H1 (cell line): ENCODE data around the gene LAG3. TPM values are rescaled to one million over a fixed set of nuclear protein-coding genes. Genes with fewer than 3 reads are reported as not detected.

Experiments used
- CTCF ChIA-PET: fragments of 300-600 bp; sonication (Branson Sonifier 250); formaldehyde crosslinking; loops from one replicate; lab custom pipeline; 2021; ENCODE audit not compliant: partially characterized antibody; lab: Charles Lee
- POLR2A ChIA-PET: fragments of 300-600 bp; sonication (Branson Sonifier 250); formaldehyde crosslinking; loops from one replicate; lab custom pipeline; 2021; ENCODE audit warnings: inconsistent platforms; ENCODE audit not compliant: partially characterized antibody; lab: Charles Lee
- DNase-seq, 2 experiments: peaks; one replicate each; pipeline versions ENCODE4 v3.0.0 to v3.0.0-alpha.2; 2010 to 2022; ENCODE audit warnings: low spot score in 2 of 2, low read depth in 1 of 2, mixed read lengths in 1 of 2
- FAIRE-seq: peaks from 2 replicates; lab custom pipeline; 2011; peaks lifted over from hg19 to GRCh38; lab: Jason Lieb, UNC
- H2AFZ ChIP-seq: 2 replicates; pipeline ENCODE4 v1.8.1; 2012; ENCODE audit warnings: low read length, inconsistent platforms
- H2AK5ac ChIP-seq: 2 replicates; pipeline ENCODE4 v1.6.1; 2013; ENCODE audit warnings: low read depth, low read length
- H2BK120ac ChIP-seq: replicated peaks from 2 replicates; pipeline ENCODE3; 2013; ENCODE audit warnings: low read depth, low read length, inconsistent platforms
- H2BK12ac ChIP-seq: 2 replicates; pipeline ENCODE4 v1.6.1; 2013; ENCODE audit warnings: low read depth, low read length
- H2BK15ac ChIP-seq: 2 replicates; pipeline ENCODE4 v1.6.1; 2013; ENCODE audit warnings: low read length
- H2BK20ac ChIP-seq: 2 replicates; pipeline ENCODE4 v1.6.1; 2013; ENCODE audit warnings: low read length
- H2BK5ac ChIP-seq: 2 replicates; pipeline ENCODE4 v1.6.1; 2013; ENCODE audit warnings: low read depth, low read length
- H3K14ac ChIP-seq: 2 replicates; pipeline ENCODE4 v1.6.1; 2013; ENCODE audit warnings: inconsistent platforms; ENCODE audit not compliant: insufficient read length
- H3K18ac ChIP-seq: 2 replicates; pipeline ENCODE4 v1.6.1; 2013; ENCODE audit warnings: low read length; ENCODE audit errors: extremely low read depth
- H3K23ac ChIP-seq: 2 replicates; pipeline ENCODE4 v1.6.1; 2013; ENCODE audit warnings: inconsistent platforms; ENCODE audit not compliant: insufficient read length
- H3K23me2 ChIP-seq: 2 replicates; pipeline ENCODE4 v1.6.1; 2013; ENCODE audit warnings: low read depth, low read length
- H3K27ac ChIP-seq: 2 replicates; pipeline ENCODE4 v1.6.1; 2011; ENCODE audit warnings: low read depth, low read length, inconsistent platforms
- H3K27me3 ChIP-seq, 4 experiments: replicated peaks in 1 of 4; 1 replicate in 1 of 4; 2 replicates in 3 of 4; pipeline versions ENCODE4 v1.6.1 to v1.8.1; 2011 to 2013; ENCODE audit warnings: low read length in 3 of 4, mild to moderate bottlenecking in 3 of 4, inconsistent platforms in 2 of 4, mixed read lengths in 2 of 4, moderate library complexity in 1 of 4; ENCODE audit not compliant: control insufficient read depth in 3 of 4, insufficient read depth in 3 of 4; ENCODE audit errors: extremely low read depth in 1 of 4
- H3K36me3 ChIP-seq, 4 experiments: 2 replicates each; pipeline versions ENCODE4 v1.6.1 to v1.8.1; 2011 to 2013; ENCODE audit warnings: mild to moderate bottlenecking in 4 of 4, low read length in 3 of 4, moderate library complexity in 2 of 4, control low read depth in 1 of 4, inconsistent platforms in 1 of 4; ENCODE audit not compliant: insufficient read depth in 4 of 4, control insufficient read depth in 2 of 4
- H3K4ac ChIP-seq: replicated peaks from 2 replicates; pipeline ENCODE3; 2013; ENCODE audit warnings: low read length, low read depth, mixed read lengths, inconsistent platforms; ENCODE audit not compliant: insufficient read length
- H3K4me1 ChIP-seq, 4 experiments: replicated peaks in 1 of 4; 1 replicate in 1 of 4; 2 replicates in 3 of 4; pipeline versions ENCODE4 v1.6.1 to v1.8.1; 2011 to 2013; ENCODE audit warnings: low read length in 3 of 4, inconsistent platforms in 2 of 4, mixed read lengths in 1 of 4; ENCODE audit not compliant: insufficient read depth in 4 of 4, control insufficient read depth in 3 of 4
- H3K4me2 ChIP-seq, 2 experiments: 2 replicates each; pipeline versions ENCODE4 v1.6.1 to v1.8.1; 2011 to 2013; ENCODE audit warnings: low read depth in 2 of 2, low read length in 2 of 2, control low read depth in 1 of 2, inconsistent platforms in 1 of 2, mild to moderate bottlenecking in 1 of 2; ENCODE audit not compliant: insufficient read depth in 1 of 2
- H3K4me3 ChIP-seq, 4 experiments: fragments of 200-600, 300-600 bp in 1 of 4; sonication (generic), shearing (Covaris generic), sonication (Bioruptor Twin) in 1 of 4; 2 replicates each; pipeline versions ENCODE4 v1.5.1 to v1.8.1; 2011 to 2016; ENCODE audit warnings: low read length in 4 of 4, low read depth in 3 of 4, control low read depth in 2 of 4, inconsistent platforms in 2 of 4, mild to moderate bottlenecking in 2 of 4, mixed read lengths in 1 of 4, moderate library complexity in 1 of 4; ENCODE audit not compliant: insufficient read depth in 2 of 4; ENCODE audit errors: extremely low read depth in 1 of 4
- H3K56ac ChIP-seq: replicated peaks from 2 replicates; pipeline ENCODE3; 2013; ENCODE audit warnings: low read depth, mild to moderate bottlenecking, mixed read lengths, low read length, inconsistent platforms; ENCODE audit not compliant: insufficient read length
- H3K79me1 ChIP-seq: 2 replicates; pipeline ENCODE4 v1.6.1; 2013; ENCODE audit warnings: low read depth, low read length, control low read depth
- H3K79me2 ChIP-seq, 2 experiments: 2 replicates each; pipeline versions ENCODE4 v1.6.1 to v1.8.1; 2012 to 2013; ENCODE audit warnings: low read length in 2 of 2, mild to moderate bottlenecking in 2 of 2, inconsistent platforms in 1 of 2; ENCODE audit not compliant: insufficient read depth in 2 of 2, control insufficient read depth in 1 of 2
- H3K9ac ChIP-seq, 4 experiments: replicated peaks in 1 of 4; 1 replicate in 1 of 4; 2 replicates in 3 of 4; pipeline versions ENCODE4 v1.6.1 to v1.8.1; 2011 to 2013; ENCODE audit warnings: low read depth in 3 of 4, low read length in 3 of 4, control low read depth in 2 of 4, mild to moderate bottlenecking in 2 of 4, moderate library complexity in 2 of 4, inconsistent platforms in 1 of 4; ENCODE audit errors: extremely low read depth in 1 of 4
- H3K9me3 ChIP-seq, 2 experiments: 2 replicates each; pipeline versions ENCODE4 v1.6.1 to v1.8.1; 2012 to 2013; ENCODE audit warnings: mild to moderate bottlenecking in 2 of 2, moderate library complexity in 2 of 2, control low read depth in 1 of 2, inconsistent platforms in 1 of 2, low read depth in 1 of 2, low read length in 1 of 2, mixed read lengths in 1 of 2; ENCODE audit not compliant: insufficient read depth in 2 of 2
- H4K20me1 ChIP-seq, 2 experiments: replicated peaks in 1 of 2; 2 replicates each; pipeline versions ENCODE3 to v1.8.1; 2011 to 2013; ENCODE audit warnings: inconsistent platforms in 2 of 2, low read length in 2 of 2, mild to moderate bottlenecking in 1 of 2; ENCODE audit not compliant: insufficient read depth in 2 of 2, control insufficient read depth in 1 of 2
- H4K5ac ChIP-seq: 2 replicates; pipeline ENCODE4 v1.6.1; 2013; ENCODE audit warnings: low read length, low read depth, mixed read lengths, inconsistent platforms; ENCODE audit not compliant: insufficient read length
- H4K8ac ChIP-seq: 2 replicates; pipeline ENCODE4 v1.8.0; 2013; ENCODE audit warnings: mild to moderate bottlenecking, moderate library complexity, low read length, inconsistent platforms; ENCODE audit not compliant: insufficient read depth; ENCODE audit errors: extremely low read depth
- H4K91ac ChIP-seq: replicated peaks from 2 replicates; pipeline ENCODE3; 2013; ENCODE audit warnings: low read length, mixed read lengths, inconsistent platforms; ENCODE audit not compliant: insufficient read length
- SIN3A ChIP-seq, 2 experiments: IDR thresholded peaks in 1 of 2; conservative IDR thresholded peaks in 1 of 2; 2 replicates each; pipeline ENCODE4 v1.6.1; 2011 to 2012; ENCODE audit warnings: low read length in 2 of 2, improper control_type of control experiment in 1 of 2, low read depth in 1 of 2, mild to moderate bottlenecking in 1 of 2
- WGBS, 2 experiments: shearing (Covaris generic) in 1 of 2; methylation state at CpG; one replicate each; pipeline versions ENCODE4 v1.1.6 to v1.1.7; 2013 to 2015; ENCODE audit warnings: low lambda C conversion rate in 2 of 2, mixed read lengths in 2 of 2, inconsistent platforms in 1 of 2, low coverage in 1 of 2, missing lambda C conversion rate in 1 of 2; ENCODE audit not compliant: insufficient replicate concordance in 2 of 2, insufficient coverage in 1 of 2, insufficient read length in 1 of 2; ENCODE audit errors: extremely low coverage in 1 of 2, missing lambda C conversion rate in 1 of 2; 5-methylcytosine and 5-hydroxymethylcytosine counted together
- polyA plus RNA-seq, 7 experiments: library from polyadenylated mRNA; depleted of rRNA in 3 of 7; stranded (reverse) in 5 of 7; unstranded in 2 of 7; fragments of >200 nt in 5 of 7; fragments of 200-250 nt in 2 of 7; gene quantifications; 1 replicate in 5 of 7; 2 replicates in 1 of 7; 4 replicates in 1 of 7; pipeline versions ENCODE4 v1.2.1 to v1.2.3, GENCODE V29; 2011 to 2013; ENCODE audit warnings: missing spikeins in 2 of 7, mixed read lengths in 2 of 7
- total RNA-seq: library from RNA; stranded (reverse); fragmentation: NEBNext Ultra II Directional; extraction: Animal tissue kit (Norgen Biotek cat#: 25700); gene quantifications from 2 replicates; pipeline ENCODE4 v1.2.1, GENCODE V29; 2021
- TF ChIP-seq, protein P1 (sequence below): IDR thresholded peaks from 2 replicates; pipeline ENCODE4 v1.6.1; 2012; ENCODE audit warnings: inconsistent platforms

Gene LAG3
- total and polyA plus RNA-seq, 2 of the 8 experiments (the other 6 are each of a cell fraction or from before 2014, with no cell fraction given) = 1.1 to 3.1 TPM

DNA sequence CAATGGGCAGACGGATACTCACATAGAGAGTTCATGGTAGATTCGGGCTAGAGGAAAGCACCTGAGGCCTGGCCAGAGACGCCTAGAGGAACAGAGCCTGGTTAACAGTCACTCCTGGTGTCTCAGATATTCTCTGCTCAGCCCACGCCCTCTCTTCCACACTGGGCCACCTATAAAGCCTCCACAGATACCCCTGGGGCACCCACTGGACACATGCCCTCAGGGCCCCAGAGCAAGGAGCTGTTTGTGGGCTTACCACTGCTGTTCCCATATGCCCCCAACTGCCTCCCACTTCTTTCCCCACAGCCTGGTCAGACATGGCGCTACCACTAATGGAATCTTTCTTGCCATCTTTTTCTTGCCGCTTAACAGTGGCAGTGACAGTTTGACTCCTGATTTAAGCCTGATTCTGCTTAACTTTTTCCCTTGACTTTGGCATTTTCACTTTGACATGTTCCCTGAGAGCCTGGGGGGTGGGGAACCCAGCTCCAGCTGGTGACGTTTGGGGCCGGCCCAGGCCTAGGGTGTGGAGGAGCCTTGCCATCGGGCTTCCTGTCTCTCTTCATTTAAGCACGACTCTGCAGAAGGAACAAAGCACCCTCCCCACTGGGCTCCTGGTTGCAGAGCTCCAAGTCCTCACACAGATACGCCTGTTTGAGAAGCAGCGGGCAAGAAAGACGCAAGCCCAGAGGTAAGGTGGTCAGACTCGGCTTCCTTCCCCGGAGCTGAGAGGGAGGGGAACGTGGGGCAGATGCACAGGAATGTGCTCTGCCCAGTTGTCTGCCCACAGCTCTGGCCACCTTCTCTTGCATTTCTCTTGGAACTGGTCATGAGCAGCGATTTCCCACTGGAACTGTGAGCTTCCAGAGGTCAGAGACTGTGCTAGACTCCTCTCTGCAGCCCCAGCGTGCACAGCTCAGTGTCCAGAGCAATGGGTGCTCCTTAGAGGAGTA is 16.9 kb downstream of the LAG3 start, which contains the start of gene CD4:
TSS of gene CD4 (plus strand) at position 557 of the 953 bp plus-strand sequence. CDS start 10,611 bp downstream, outside the sequence.
- Histone ChIP-seq H3K36me3 (no peaks in the 10 kb centered on the region), H3K79me2 (no peaks in the 10 kb centered on the region), H4K8ac (peak within 1 kb of the TSS; percentile 57; the same call in 1 of the 2 replicates), H3K4me2 (no peak within 1 kb of the TSS), H3K9me3 (no peaks in the 10 kb centered on the region), H3K23ac (no peak within 1 kb of the TSS), H3K4me1 (peaks cover 4 to 13% (median 6%) of the 10 kb centered on the region in 4 experiments; a peak in 6 of 7 replicates), H2BK5ac (no peak within 1 kb of the TSS), H2BK15ac (peak within 1 kb of the TSS; percentile 72), H3K4me3 (no peak within 1 kb of the TSS), H3K27ac (no peak within 1 kb of the TSS), H3K79me1 (no peaks in the 10 kb centered on the region), H2BK120ac (peak within 1 kb of the TSS; percentile 61), H3K18ac (peak within 1 kb of the TSS; percentile 81; the same call in 1 of the 2 replicates), H3K9ac (no peak within 1 kb of the TSS), H4K5ac (no peak within 1 kb of the TSS), H2BK20ac (peak within 1 kb of the TSS; percentile 61; the same call in 1 of the 2 replicates), H2AK5ac (no peak within 1 kb of the TSS), H3K23me2 (no peaks in the 10 kb centered on the region), H4K20me1 (no peaks in the 10 kb centered on the region), H3K14ac (no peak within 1 kb of the TSS), H4K91ac (peak within 1 kb of the TSS; percentile 11), H2AFZ (peak within 1 kb of the TSS; percentile 82), H3K56ac (no peak within 1 kb of the TSS), H2BK12ac (0 out of 2 replicates have a peak within 1 kb of the TSS, but pooled peaks have one; percentile 72), H3K27me3 (no peaks in the 10 kb centered on the region), H3K4ac (peak within 1 kb of the TSS; percentile 74)
- CTCF ChIA-PET = interaction anchor here (1.0 to 29.6 kb wide), 5 partner anchors 11 to 57 kb away, joined by 3 to 532 read pairs (median 7); partner anchors contain the start of genes GNB3, GPR162, MLF2 and P3H3
- DNase-seq (no peak), FAIRE-seq (no peak)
- 78% methylated on average over 18 of the region's 18 CpGs; no CpG with 5 or more reads in 1 of the 2 experiments for WGBS, 2 experiments
- TF ChIP-seq SIN3A (conservative IDR thresholded peaks at IDR 0.05 in 1 of 2, IDR thresholded peaks at IDR 0.05 in 1 of 2; ENCODE audit: low read depth in 1 of 2, low read length in 2 of 2) = 0 out of 4 replicates have a peak, but pooled peaks of 1 of the 2 experiments have one; percentile 37
- TF ChIP-seq, protein P1, sequence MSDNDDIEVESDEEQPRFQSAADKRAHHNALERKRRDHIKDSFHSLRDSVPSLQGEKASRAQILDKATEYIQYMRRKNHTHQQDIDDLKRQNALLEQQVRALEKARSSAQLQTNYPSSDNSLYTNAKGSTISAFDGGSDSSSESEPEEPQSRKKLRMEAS = no peak
- POLR2A ChIA-PET = interaction anchor here (0.6 to 2.4 kb wide), 6 partner anchors 11 to 80 kb away, joined by 3 to 13 read pairs (median 4); partner anchors contain the start of gene PTMS
